ENCODE measurements around the gene VOPP1. TPM values are rescaled to one million over a fixed set of nuclear protein-coding genes. Genes with fewer than 3 reads are reported as not detected.

Gene VOPP1
- total and polyA plus RNA-seq, 10 of the 15 experiments (the other 5 are each of a cell fraction or from before 2014, with no cell fraction given): 32.8 to 206 (median 129) TPM

DNA sequence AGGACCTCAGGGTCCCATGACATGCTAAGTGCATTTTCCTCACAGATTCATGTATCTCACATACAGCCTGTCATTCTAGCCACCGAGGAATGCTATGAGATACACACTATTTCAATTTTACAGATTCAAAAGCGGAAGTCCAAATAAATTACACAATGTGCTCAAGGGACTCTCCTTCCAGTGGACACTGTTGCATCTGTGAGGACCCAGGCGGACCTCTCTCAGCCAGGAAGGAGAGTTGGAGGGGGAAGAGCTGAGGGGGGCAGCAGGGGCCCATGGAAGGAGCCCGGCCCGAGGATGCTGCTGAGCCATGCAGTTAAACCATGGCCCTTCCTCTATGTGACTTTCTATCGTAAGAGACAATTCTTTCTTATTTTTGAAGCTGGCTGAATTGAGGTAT, 93.6 kb downstream of the VOPP1 start:
- in situ Hi-C loops (cut with MboI): no loop called here
- Histone ChIP-seq H4K20me1 (ENCODE audit: control insufficient read depth, insufficient read depth) (no peaks in the 10 kb centered on the region), H3K9me3 (replicated peaks; ENCODE audit: control insufficient read depth, insufficient read depth, low read length) (no peaks in the 10 kb centered on the region), H3K9ac (ENCODE audit: control insufficient read depth, insufficient read depth, low read length) (no peak overlapping the region), H3K36me3 (ENCODE audit: control insufficient read depth in 2 of 2, insufficient read depth in 2 of 2, low read length in 1 of 2) (peaks cover 18 to 38% of the 10 kb centered on the region in 2 experiments), H3K4me3 (no peak overlapping the region), H3K79me2 (ENCODE audit: control insufficient read depth, insufficient read depth, low read length) (peaks cover 4% of the 10 kb centered on the region), H2AFZ (ENCODE audit: control insufficient read depth, low read depth, low read length) (no peak overlapping the region), H3K27me3 (replicated peaks in 1 of 2; ENCODE audit: control insufficient read depth in 2 of 2, insufficient read depth in 2 of 2, low read length in 1 of 2) (no peaks in the 10 kb centered on the region), H3K4me2 (ENCODE audit: control insufficient read depth, insufficient read depth) (no peak overlapping the region), H3K4me1 (ENCODE audit: control insufficient read depth, insufficient read depth, low read length) (peaks cover 7% of the 10 kb centered on the region), H3K27ac (ENCODE audit: control insufficient read depth, insufficient read depth) (no peak overlapping the region)
- intact Hi-C loops (cut with micrococcal nuclease; ENCODE audit: unreplicated experiment): no loop called here
- TSS peak; percentile 11 for BruUV-seq (replicated peaks)
- TF ChIP-seq NBN (IDR thresholded peaks at IDR 0.05) (no peak), SREBF1 (IDR thresholded peaks at IDR 0.05; ENCODE audit: low read length) (no peak), SMARCA5 (IDR thresholded peaks at IDR 0.05) (no peak), POLR2AphosphoS5 (IDR thresholded peaks at IDR 0.05; ENCODE audit: low read length) (no peak), NR2F1 (conservative IDR thresholded peaks at IDR 0.05) (no peak), KDM1A (IDR thresholded peaks at IDR 0.05; ENCODE audit: borderline replicate concordance) (no peak), ZNF24 (IDR thresholded peaks at IDR 0.05) (no peak), EP300 (IDR thresholded peaks at IDR 0.05; ENCODE audit: borderline replicate concordance in 1 of 2, control insufficient read depth in 1 of 2, low read depth in 2 of 2, low read length in 2 of 2) (no peak), LARP7 (IDR thresholded peaks at IDR 0.05) (no peak), MXI1 (IDR thresholded peaks at IDR 0.05; ENCODE audit: low read depth, low read length) (no peak), CHD4 (IDR thresholded peaks at IDR 0.05) (no peak), TARDBP (IDR thresholded peaks at IDR 0.05; ENCODE audit: borderline replicate concordance) (no peak), SRF (IDR thresholded peaks at IDR 0.05; ENCODE audit: low read depth in 2 of 2, low read length in 2 of 2) (no peak), RAD51 (IDR thresholded peaks at IDR 0.05) (no peak), CBX3 (IDR thresholded peaks at IDR 0.05; ENCODE audit: borderline replicate concordance, low read depth) (no peak), ETV6 (conservative IDR thresholded peaks at IDR 0.05 in 1 of 2, IDR thresholded peaks at IDR 0.05 in 1 of 2; ENCODE audit: borderline replicate concordance in 1 of 2, low read depth in 1 of 2) (no peak)
- TF ChIP-seq, protein P1, sequence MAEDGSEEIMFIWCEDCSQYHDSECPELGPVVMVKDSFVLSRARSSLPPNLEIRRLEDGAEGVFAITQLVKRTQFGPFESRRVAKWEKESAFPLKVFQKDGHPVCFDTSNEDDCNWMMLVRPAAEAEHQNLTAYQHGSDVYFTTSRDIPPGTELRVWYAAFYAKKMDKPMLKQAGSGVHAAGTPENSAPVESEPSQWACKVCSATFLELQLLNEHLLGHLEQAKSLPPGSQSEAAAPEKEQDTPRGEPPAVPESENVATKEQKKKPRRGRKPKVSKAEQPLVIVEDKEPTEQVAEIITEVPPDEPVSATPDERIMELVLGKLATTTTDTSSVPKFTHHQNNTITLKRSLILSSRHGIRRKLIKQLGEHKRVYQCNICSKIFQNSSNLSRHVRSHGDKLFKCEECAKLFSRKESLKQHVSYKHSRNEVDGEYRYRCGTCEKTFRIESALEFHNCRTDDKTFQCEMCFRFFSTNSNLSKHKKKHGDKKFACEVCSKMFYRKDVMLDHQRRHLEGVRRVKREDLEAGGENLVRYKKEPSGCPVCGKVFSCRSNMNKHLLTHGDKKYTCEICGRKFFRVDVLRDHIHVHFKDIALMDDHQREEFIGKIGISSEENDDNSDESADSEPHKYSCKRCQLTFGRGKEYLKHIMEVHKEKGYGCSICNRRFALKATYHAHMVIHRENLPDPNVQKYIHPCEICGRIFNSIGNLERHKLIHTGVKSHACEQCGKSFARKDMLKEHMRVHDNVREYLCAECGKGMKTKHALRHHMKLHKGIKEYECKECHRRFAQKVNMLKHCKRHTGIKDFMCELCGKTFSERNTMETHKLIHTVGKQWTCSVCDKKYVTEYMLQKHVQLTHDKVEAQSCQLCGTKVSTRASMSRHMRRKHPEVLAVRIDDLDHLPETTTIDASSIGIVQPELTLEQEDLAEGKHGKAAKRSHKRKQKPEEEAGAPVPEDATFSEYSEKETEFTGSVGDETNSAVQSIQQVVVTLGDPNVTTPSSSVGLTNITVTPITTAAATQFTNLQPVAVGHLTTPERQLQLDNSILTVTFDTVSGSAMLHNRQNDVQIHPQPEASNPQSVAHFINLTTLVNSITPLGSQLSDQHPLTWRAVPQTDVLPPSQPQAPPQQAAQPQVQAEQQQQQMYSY (CRISPR knock-in tag; IDR thresholded peaks at IDR 0.05): no peak
- TF ChIP-seq, protein P2, sequence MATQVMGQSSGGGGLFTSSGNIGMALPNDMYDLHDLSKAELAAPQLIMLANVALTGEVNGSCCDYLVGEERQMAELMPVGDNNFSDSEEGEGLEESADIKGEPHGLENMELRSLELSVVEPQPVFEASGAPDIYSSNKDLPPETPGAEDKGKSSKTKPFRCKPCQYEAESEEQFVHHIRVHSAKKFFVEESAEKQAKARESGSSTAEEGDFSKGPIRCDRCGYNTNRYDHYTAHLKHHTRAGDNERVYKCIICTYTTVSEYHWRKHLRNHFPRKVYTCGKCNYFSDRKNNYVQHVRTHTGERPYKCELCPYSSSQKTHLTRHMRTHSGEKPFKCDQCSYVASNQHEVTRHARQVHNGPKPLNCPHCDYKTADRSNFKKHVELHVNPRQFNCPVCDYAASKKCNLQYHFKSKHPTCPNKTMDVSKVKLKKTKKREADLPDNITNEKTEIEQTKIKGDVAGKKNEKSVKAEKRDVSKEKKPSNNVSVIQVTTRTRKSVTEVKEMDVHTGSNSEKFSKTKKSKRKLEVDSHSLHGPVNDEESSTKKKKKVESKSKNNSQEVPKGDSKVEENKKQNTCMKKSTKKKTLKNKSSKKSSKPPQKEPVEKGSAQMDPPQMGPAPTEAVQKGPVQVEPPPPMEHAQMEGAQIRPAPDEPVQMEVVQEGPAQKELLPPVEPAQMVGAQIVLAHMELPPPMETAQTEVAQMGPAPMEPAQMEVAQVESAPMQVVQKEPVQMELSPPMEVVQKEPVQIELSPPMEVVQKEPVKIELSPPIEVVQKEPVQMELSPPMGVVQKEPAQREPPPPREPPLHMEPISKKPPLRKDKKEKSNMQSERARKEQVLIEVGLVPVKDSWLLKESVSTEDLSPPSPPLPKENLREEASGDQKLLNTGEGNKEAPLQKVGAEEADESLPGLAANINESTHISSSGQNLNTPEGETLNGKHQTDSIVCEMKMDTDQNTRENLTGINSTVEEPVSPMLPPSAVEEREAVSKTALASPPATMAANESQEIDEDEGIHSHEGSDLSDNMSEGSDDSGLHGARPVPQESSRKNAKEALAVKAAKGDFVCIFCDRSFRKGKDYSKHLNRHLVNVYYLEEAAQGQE (IDR thresholded peaks at IDR 0.05; ENCODE audit: low read depth, low read length): no peak
- CTCF ChIA-PET: interaction anchor here (1.3 kb wide), 1 partner anchor 37 kb away, joined by 3 read pairs; no protein-coding TSS in a partner anchor
- RAD21 ChIA-PET (ENCODE audit: unreplicated experiment): no interaction called here
- ATAC-seq (no peak), FAIRE-seq (no peak), DNase-seq (ENCODE audit: low read depth, low spot score) (no peak)
- POLR2A ChIA-PET: no interaction called here
- SMC1A ChIA-PET (ENCODE audit: uncharacterized antibody, unreplicated experiment): interaction anchor here (1.3 to 1.8 kb wide), 2 partner anchors 10 to 30 kb away, joined by 3 to 10 read pairs; no protein-coding TSS in a partner anchor
- WGBS (ENCODE audit: insufficient coverage, insufficient replicate concordance, low lambda C conversion rate, missing lambda C conversion rate): 88% methylated on average over 6 of the region's 6 CpGs
